HCT116 (cell line): ENCODE results near the gene SFXN5. TPM values are rescaled to one million over a fixed set of nuclear protein-coding genes. Genes with fewer than 3 reads are reported as not detected.

ENCODE experiments used
- ATAC-seq: fragments of 200-7000 bp; cut with Tn5 transposase; 2 replicates; pipeline ENCODE4 v1.9.1; 2020; ENCODE audit warnings: mild to moderate bottlenecking, moderate library complexity
- BruUV-seq: library from RNA; stranded (reverse); fragments of 400-500 nt; replicated peaks from 2 replicates; lab custom pipeline; 2021; lab: Mats Ljungman, UMichigan
- CTCF ChIA-PET: fragments of 300-600 bp; sonication (Branson Sonifier 250); formaldehyde crosslinking; loops from one replicate; lab custom pipeline; 2021; ENCODE audit warnings: antibody characterized with exemption; lab: Charles Lee
- POLR2A ChIA-PET: fragments of 300-600, 350-600 bp; sonication (Branson Sonifier 250); formaldehyde crosslinking; loops from one replicate; lab custom pipeline; 2021; ENCODE audit warnings: antibody characterized with exemption; lab: Charles Lee
- RAD21 ChIA-PET, 2 experiments: fragments of 300-600 bp; sonication (Branson Sonifier 250); formaldehyde crosslinking; loops; one replicate each; lab custom pipeline; 2023; ENCODE audit warnings: low total read pairs in 2 of 2; ENCODE audit not compliant: uncharacterized antibody in 2 of 2, unreplicated experiment in 2 of 2, low non-redundant PET in 1 of 2; lab: Charles Lee
- DNase-seq: peaks from one replicate; pipeline ENCODE4 v3.0.0-alpha.2; 2010; ENCODE audit warnings: low read depth, low spot score
- H2AFZ ChIP-seq: fragments of 200-600 bp; shearing (Covaris generic), sonication (generic); 2 replicates; pipeline ENCODE4 v1.6.1; 2017; ENCODE audit warnings: low read depth, mixed run types, mixed read lengths, antibody characterized with exemption, low read length; ENCODE audit not compliant: poor library complexity, severe bottlenecking
- H3K27ac ChIP-seq: 2 replicates; pipeline ENCODE4 v1.5.1; 2012; ENCODE audit warnings: low read depth, low read length
- H3K27me3 ChIP-seq: fragments of 200-600 bp; sonication (generic); 2 replicates; pipeline ENCODE4 v1.6.1; 2016; ENCODE audit warnings: mixed run types, low read length, mixed read lengths; ENCODE audit not compliant: insufficient read depth
- H3K36me3 ChIP-seq, 2 experiments: fragments of 200-500 bp in 1 of 2; fragments of 200-600 bp in 1 of 2; sonication (Bioruptor generic) in 1 of 2; sonication (generic) in 1 of 2; 2 replicates each; pipeline versions ENCODE4 v1.5.1 to v1.6.1; 2014 to 2016; ENCODE audit warnings: low read length in 2 of 2, inconsistent platforms in 1 of 2, mixed read lengths in 1 of 2, mixed run types in 1 of 2; ENCODE audit not compliant: insufficient read depth in 2 of 2, control insufficient read depth in 1 of 2
- H3K4me1 ChIP-seq, 2 experiments: fragments of 200-600 bp in 1 of 2; sonication (generic) in 1 of 2; 2 replicates each; pipeline versions ENCODE4 v1.5.1 to v1.6.1; 2012 to 2017; ENCODE audit warnings: low read length in 2 of 2, inconsistent platforms in 1 of 2, mild to moderate bottlenecking in 1 of 2, mixed read lengths in 1 of 2, mixed run types in 1 of 2, moderate library complexity in 1 of 2; ENCODE audit not compliant: insufficient read depth in 2 of 2, control insufficient read depth in 1 of 2
- H3K4me2 ChIP-seq: fragments of 200-600 bp; sonication (generic); 2 replicates; pipeline ENCODE4 v1.6.1; 2017; ENCODE audit warnings: mixed run types, low read length, mixed read lengths
- H3K4me3 ChIP-seq, 2 experiments: fragments of 200-600 bp in 1 of 2; sonication (generic) in 1 of 2; replicated peaks in 1 of 2; 2 replicates each; pipeline ENCODE4 v1.5.1; 2011 to 2016; ENCODE audit warnings: low read length in 2 of 2, control low read depth in 1 of 2, low read depth in 1 of 2, mild to moderate bottlenecking in 1 of 2, mixed read lengths in 1 of 2, mixed run types in 1 of 2
- H3K79me2 ChIP-seq: fragments of 200-600 bp; sonication (generic); 2 replicates; pipeline ENCODE4 v1.6.1; 2017; ENCODE audit warnings: mild to moderate bottlenecking, mixed run types, low read length, moderate library complexity, mixed read lengths; ENCODE audit not compliant: insufficient read depth
- H3K9ac ChIP-seq: fragments of 200-600 bp; sonication (generic); 2 replicates; pipeline ENCODE4 v1.6.1; 2016; ENCODE audit warnings: low read length, mixed read lengths
- H3K9me2 ChIP-seq: fragments of 200-600 bp; sonication (generic), shearing (Covaris generic); 2 replicates; pipeline ENCODE4 v1.6.1; 2017; ENCODE audit warnings: mixed run types, mild to moderate bottlenecking, moderate library complexity; ENCODE audit not compliant: insufficient read depth
- H3K9me3 ChIP-seq, 2 experiments: fragments of 200-500 bp in 1 of 2; fragments of 200-600 bp in 1 of 2; sonication (Bioruptor generic) in 1 of 2; sonication (generic) in 1 of 2; 2 replicates each; pipeline ENCODE4 v1.6.1; 2014 to 2017; ENCODE audit warnings: low read length in 2 of 2, mixed read lengths in 2 of 2, inconsistent platforms in 1 of 2, low read depth in 1 of 2, mild to moderate bottlenecking in 1 of 2, mixed run types in 1 of 2, moderate library complexity in 1 of 2; ENCODE audit not compliant: control insufficient read depth in 1 of 2, insufficient read depth in 1 of 2
- H4K20me1 ChIP-seq: fragments of 200-600 bp; sonication (generic), shearing (Covaris generic); 2 replicates; pipeline ENCODE4 v1.6.1; 2017; ENCODE audit warnings: mixed run types, mild to moderate bottlenecking, moderate library complexity; ENCODE audit not compliant: insufficient read depth
- ATF3 ChIP-seq: IDR thresholded peaks from 2 replicates; pipeline ENCODE4 v1.6.1; 2012
- ELF1 ChIP-seq: IDR thresholded peaks from 2 replicates; pipeline ENCODE4 v1.6.1; 2012; ENCODE audit warnings: low read depth, borderline replicate concordance
- EZH2 ChIP-seq: fragments of 200-600 bp; sonication (generic); IDR thresholded peaks from 2 replicates; pipeline ENCODE4 v1.6.1; 2017; ENCODE audit warnings: antibody characterized with exemption, mixed run types
- EZH2phosphoT487 ChIP-seq: fragments of 200-600 bp; IDR thresholded peaks from 2 replicates; pipeline ENCODE4 v1.6.1; 2018; ENCODE audit warnings: antibody characterized with exemption, borderline replicate concordance
- JUND ChIP-seq: IDR thresholded peaks from 2 replicates; pipeline ENCODE4 v1.6.1; 2012
- POLR2A ChIP-seq: IDR thresholded peaks from 2 replicates; pipeline ENCODE4 v1.7.0; 2011; ENCODE audit warnings: borderline replicate concordance; ENCODE audit not compliant: insufficient read depth, insufficient read length; ENCODE audit errors: extremely low read depth
- RAD21 ChIP-seq: IDR thresholded peaks from 2 replicates; pipeline ENCODE4 v1.6.1; 2012; ENCODE audit warnings: low read depth, mild to moderate bottlenecking
- REST ChIP-seq: IDR thresholded peaks from 2 replicates; pipeline ENCODE4 v1.6.1; 2012; ENCODE audit warnings: low read depth
- SRF ChIP-seq: IDR thresholded peaks from 2 replicates; pipeline ENCODE4 v1.6.1; 2012; ENCODE audit warnings: low read depth
- TCF7L2 ChIP-seq: IDR thresholded peaks from 2 replicates; pipeline ENCODE4 v1.7.0; 2011; ENCODE audit warnings: borderline replicate concordance, inconsistent platforms; ENCODE audit not compliant: insufficient read depth, insufficient read length; ENCODE audit errors: extremely low read depth
- YY1 ChIP-seq: IDR thresholded peaks from 2 replicates; pipeline ENCODE4 v1.6.1; 2011; ENCODE audit warnings: low read length, low read depth, moderate library complexity, mild to moderate bottlenecking; ENCODE audit not compliant: insufficient replicate concordance; ENCODE audit errors: extremely low read depth
- ZBTB33 ChIP-seq: IDR thresholded peaks from 2 replicates; pipeline ENCODE4 v1.6.1; 2011; ENCODE audit warnings: mild to moderate bottlenecking, low read length, moderate library complexity; ENCODE audit not compliant: insufficient replicate concordance; ENCODE audit errors: extremely low read depth
- ZFX ChIP-seq: fragments of 450-650 bp; IDR thresholded peaks from 2 replicates; pipeline ENCODE4 v1.6.1; 2017
- intact Hi-C: fragments of 100-400 bp; cut with micrococcal nuclease; formaldehyde crosslinking; loops from 2 replicates; pipeline ENCODE4 v1.10.0; 2022
- total RNA-seq: library from RNA; stranded (reverse); gene quantifications from one replicate; pipeline ENCODE4 v1.2.1, GENCODE V29; 2021; ENCODE audit not compliant: unreplicated experiment
- TF ChIP-seq, protein P1 (sequence below): IDR thresholded peaks from 2 replicates; pipeline ENCODE4 v1.6.1; 2012

The SFXN5 gene
- total RNA-seq, 1 experiment from 2014 or later, result 10.0 TPM

DNA sequence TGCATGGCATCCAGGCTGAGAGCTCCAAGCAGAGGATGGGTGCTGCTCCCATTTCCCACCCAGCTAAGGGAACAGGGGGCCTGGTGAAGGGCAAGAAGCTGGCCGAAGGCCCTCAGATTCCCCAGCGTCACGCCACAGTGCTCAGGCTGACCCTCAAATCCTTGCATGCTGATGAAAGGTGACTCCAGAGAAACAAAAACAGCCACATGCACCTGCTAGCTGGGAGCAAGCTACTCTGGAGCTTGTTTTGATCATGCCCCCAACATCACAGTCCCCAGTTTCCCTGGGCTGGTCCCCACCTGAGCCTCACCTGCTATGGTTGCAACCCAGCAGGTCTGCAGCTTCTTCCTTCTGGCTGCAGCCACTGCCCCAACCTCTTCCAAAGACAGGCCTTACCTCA, 28.0 kb upstream of the SFXN5 start:
- Histone ChIP-seq H2AFZ (no peak overlapping the region), H3K4me1 (peaks cover 0 to 4% of the 10 kb centered on the region in 2 experiments; a peak in 2 of 4 replicates), H3K4me3 (no peak overlapping the region), H3K27me3 (no peaks in the 10 kb centered on the region), H3K4me2 (no peak overlapping the region), H3K9me3 (no peaks in the 10 kb centered on the region)
- ChIA-PET POLR2A (no interaction called here), CTCF (no interaction called here)
- TF ChIP-seq ZFX (no peak), EZH2phosphoT487 (no peak), RAD21 (no peak), SRF (no peak), EZH2 (no peak)
- TF ChIP-seq, all 23 proteins: peak for 0
- RAD21 ChIA-PET, result no interaction called here
- BruUV-seq, result no TSS peak
- H4K20me1 ChIP-seq, result no peaks in the 10 kb centered on the region
- peaks cover 63% of the 10 kb centered on the region for H3K79me2 ChIP-seq
- no peak overlapping the region for H3K27ac ChIP-seq
- DNase-seq (no peak), ATAC-seq (no peak)
- H3K36me3 ChIP-seq, result no peaks in the 10 kb centered on the region
- no peak overlapping the region for H3K9ac ChIP-seq
- H3K9me2 ChIP-seq, result no peaks in the 10 kb centered on the region
- intact Hi-C loops, result no loop called here

GRCh38 chr2:73095910-73096309, 24.4 kb upstream of the SFXN5 start:
- H3K4me1 ChIP-seq, result peaks cover 0 to 9% of the 10 kb centered on the region in 2 experiments; a peak in 1 of 4 replicates
- CTCF ChIA-PET, result no interaction called here
- H3K27me3 ChIP-seq, result no peaks in the 10 kb centered on the region
- POLR2A ChIA-PET, result no interaction called here
- H3K9me3 ChIP-seq, result no peaks in the 10 kb centered on the region
- RAD21 ChIA-PET, result no interaction called here
- no peak overlapping the region for H3K4me3 ChIP-seq
- no peaks in the 10 kb centered on the region for H3K36me3 ChIP-seq
- no peak overlapping the region for H3K4me2 ChIP-seq
- no peak overlapping the region for H3K9ac ChIP-seq
- no peak for ATAC-seq
- H2AFZ ChIP-seq, result no peak overlapping the region
- H3K79me2 ChIP-seq, result peaks cover 60% of the 10 kb centered on the region
- BruUV-seq, result no TSS peak
- H3K9me2 ChIP-seq, result no peaks in the 10 kb centered on the region
- H4K20me1 ChIP-seq, result no peaks in the 10 kb centered on the region
- intact Hi-C loops, result no loop called here
- no peak overlapping the region for H3K27ac ChIP-seq
- DNase-seq, result no peak
- TF ChIP-seq, protein P1, sequence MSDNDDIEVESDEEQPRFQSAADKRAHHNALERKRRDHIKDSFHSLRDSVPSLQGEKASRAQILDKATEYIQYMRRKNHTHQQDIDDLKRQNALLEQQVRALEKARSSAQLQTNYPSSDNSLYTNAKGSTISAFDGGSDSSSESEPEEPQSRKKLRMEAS, result no peak
- TF ChIP-seq POLR2A, result no peak
- no peak for TF ChIP-seq ZBTB33
- TF ChIP-seq JUND, result no peak
- TF ChIP-seq RAD21, result no peak
- TF ChIP-seq YY1, result no peak
- no peak for TF ChIP-seq ATF3
- no peak for TF ChIP-seq ELF1
- TF ChIP-seq TCF7L2, result no peak
- no peak for TF ChIP-seq REST
